GM12878 (cell line): ENCODE results near the gene MDFI. TPM values are rescaled to one million over a fixed set of nuclear protein-coding genes. Genes with fewer than 3 reads are reported as not detected.

Source experiments
- ATAC-seq: fragments of 200-7000 bp; cut with Tn5 transposase; 3 replicates; pipeline ENCODE4 v1.9.1; 2020; ENCODE audit warnings: mild to moderate bottlenecking, moderate library complexity
- BruUV-seq: library from RNA; stranded (reverse); fragments of 400-500 nt; replicated peaks from 2 replicates; lab custom pipeline; 2021; lab: Mats Ljungman, UMichigan
- CTCF ChIA-PET: fragments of 300-600 bp; sonication (Branson Sonifier 250); formaldehyde crosslinking; extraction: SDS; loops from one replicate; lab custom pipeline; 2021; ENCODE audit warnings: inconsistent platforms; lab: Yijun Ruan, JAX
- POLR2A ChIA-PET: fragments of 350-600 bp; formaldehyde crosslinking; extraction: SDS; loops from one replicate; lab custom pipeline; 2021; ENCODE audit warnings: inconsistent platforms; lab: Charles Lee
- RAD21 ChIA-PET: fragments of 300-600 bp; sonication (Branson Sonifier 250); formaldehyde crosslinking; loops from one replicate; lab custom pipeline; 2023; ENCODE audit warnings: antibody characterized with exemption; ENCODE audit not compliant: unreplicated experiment; lab: Charles Lee
- SMC1A ChIA-PET: fragments of 300-600 bp; sonication (Branson Sonifier 250); formaldehyde crosslinking; loops from one replicate; lab custom pipeline; 2023; ENCODE audit not compliant: unreplicated experiment, uncharacterized antibody; lab: Charles Lee
- DNase-seq: peaks from one replicate; pipeline ENCODE4 v3.0.0-alpha.2; 2011; ENCODE audit warnings: low read depth, low spot score
- FAIRE-seq: peaks from 3 replicates; lab custom pipeline; 2011; peaks lifted over from hg19 to GRCh38; lab: Jason Lieb, UNC
- H2AFZ ChIP-seq: 2 replicates; pipeline ENCODE4 v1.6.0; 2011; ENCODE audit warnings: low read depth, low read length, control low read depth; ENCODE audit not compliant: control insufficient read depth
- H3K27ac ChIP-seq: 2 replicates; pipeline ENCODE4 v1.5.1; 2011; ENCODE audit warnings: control low read depth; ENCODE audit not compliant: control insufficient read depth, insufficient read depth
- H3K27me3 ChIP-seq, 2 experiments: replicated peaks in 1 of 2; 2 replicates each; pipeline versions ENCODE4 v1.6.0 to v1.6.1; 2011; ENCODE audit warnings: low read length in 1 of 2; ENCODE audit not compliant: control insufficient read depth in 2 of 2, insufficient read depth in 2 of 2
- H3K36me3 ChIP-seq, 2 experiments: 2 replicates each; pipeline ENCODE4 v1.5.1; 2011; ENCODE audit warnings: low read length in 1 of 2; ENCODE audit not compliant: control insufficient read depth in 2 of 2, insufficient read depth in 2 of 2
- H3K4me1 ChIP-seq: 2 replicates; pipeline ENCODE4 v1.6.1; 2011; ENCODE audit warnings: mild to moderate bottlenecking, low read length, moderate library complexity, mixed read lengths; ENCODE audit not compliant: control insufficient read depth, insufficient read depth
- H3K4me2 ChIP-seq: 2 replicates; pipeline ENCODE4 v1.6.0; 2011; ENCODE audit warnings: control low read depth; ENCODE audit not compliant: control insufficient read depth, insufficient read depth
- H3K4me3 ChIP-seq: fragments of 200-600 bp; sonication (generic); 2 replicates; pipeline ENCODE4 v1.5.1; 2016
- H3K79me2 ChIP-seq: 2 replicates; pipeline ENCODE4 v1.6.0; 2011; ENCODE audit warnings: low read length; ENCODE audit not compliant: control insufficient read depth, insufficient read depth
- H3K9ac ChIP-seq: 2 replicates; pipeline ENCODE4 v1.8.0; 2011; ENCODE audit warnings: low read length, control low read depth, mixed read lengths; ENCODE audit not compliant: control insufficient read depth, insufficient read depth
- H3K9me3 ChIP-seq: replicated peaks from 3 replicates; pipeline ENCODE4 v1.5.1; 2011; ENCODE audit warnings: mild to moderate bottlenecking, low read length; ENCODE audit not compliant: control insufficient read depth, insufficient read depth
- H4K20me1 ChIP-seq: 2 replicates; pipeline ENCODE4 v1.6.0; 2011; ENCODE audit not compliant: control insufficient read depth, insufficient read depth
- EGR1 ChIP-seq, 2 experiments: IDR thresholded peaks; 1 replicate in 1 of 2; 2 replicates in 1 of 2; pipeline ENCODE4 v1.6.1; 2011 to 2012; ENCODE audit warnings: low read depth in 2 of 2, low read length in 2 of 2, borderline replicate concordance in 1 of 2, mild to moderate bottlenecking in 1 of 2, moderate library complexity in 1 of 2
- HCFC1 ChIP-seq: fragments of 150-350 bp; IDR thresholded peaks from 2 replicates; pipeline ENCODE4 v1.6.1; 2014; ENCODE audit warnings: low read length
- IRF3 ChIP-seq: fragments of 450-650 bp; IDR thresholded peaks from 2 replicates; pipeline ENCODE4 v1.6.1; 2014; ENCODE audit warnings: mild to moderate bottlenecking
- KAT2A ChIP-seq: conservative IDR thresholded peaks from 2 replicates; pipeline ENCODE4 v1.6.1; 2011; ENCODE audit warnings: low read depth, low read length; ENCODE audit not compliant: control insufficient read depth
- KDM1A ChIP-seq: fragments of 200-600 bp; sonication (generic); IDR thresholded peaks from 2 replicates; pipeline ENCODE4 v1.6.1; 2016; ENCODE audit warnings: borderline replicate concordance
- SPI1 ChIP-seq: IDR thresholded peaks from 2 replicates; pipeline ENCODE4 v1.6.1; 2011; ENCODE audit warnings: low read depth, mild to moderate bottlenecking, low read length, moderate library complexity, borderline replicate concordance; ENCODE audit not compliant: insufficient read depth
- STAT3 ChIP-seq: IDR thresholded peaks from 2 replicates; pipeline ENCODE4 v1.6.1; 2011; ENCODE audit warnings: low read depth, low read length, improper control_type of control experiment
- ZNF592 ChIP-seq: fragments of 450-650 bp; IDR thresholded peaks from 2 replicates; pipeline ENCODE4 v1.6.1; 2017; ENCODE audit warnings: mild to moderate bottlenecking, moderate library complexity
- WGBS: methylation state at CpG from one replicate; pipeline ENCODE4 v1.1.6; 2016; ENCODE audit warnings: low lambda C conversion rate; ENCODE audit not compliant: insufficient replicate concordance, insufficient coverage; ENCODE audit errors: missing lambda C conversion rate; 5-methylcytosine and 5-hydroxymethylcytosine counted together
- in situ Hi-C: fragments of 300-500 bp; cut with MboI; formaldehyde crosslinking; loops from 9 replicates; pipeline ENCODE4 v1.14.3; 2018; ENCODE audit warnings: mixed read lengths
- intact Hi-C: fragments of 100-400 bp; cut with micrococcal nuclease; formaldehyde crosslinking; loops from one replicate; pipeline ENCODE4 v1.14.2; 2022; ENCODE audit not compliant: unreplicated experiment
- polyA plus RNA-seq, 11 experiments: library from polyadenylated mRNA; depleted of rRNA in 4 of 11; unstranded in 6 of 11; stranded (reverse) in 5 of 11; fragments of >200 nt; fragmentation: Nextera tagmentation in 4 of 11; fragmentation: Illumina TruSeq in 1 of 11; extraction: Ambion mirVana in 4 of 11; extraction: Trizol in 1 of 11; gene quantifications; 1 replicate in 1 of 11; 2 replicates in 10 of 11; pipeline versions ENCODE4 v1.2.1 to v1.2.3, GENCODE V29; 2011 to 2016; ENCODE audit warnings: inconsistent platforms in 2 of 11, missing spikeins in 2 of 11, low read depth in 1 of 11
- total RNA-seq, 4 experiments: library from RNA; depleted of rRNA in 3 of 4; stranded (reverse); fragments of >200 nt in 3 of 4; fragmentation: Illumina TruSeq in 1 of 4; extraction: Trizol in 1 of 4; gene quantifications; 2 replicates each; pipeline versions ENCODE4 v1.2.1 to v1.2.3, GENCODE V29; 2013 to 2021

MDFI gene
- total and polyA plus RNA-seq, 10 of the 15 experiments (the other 5 are each of a cell fraction or from before 2014, with no cell fraction given) = not detected

GRCh38 chr6:41642090-41642959 is 4.1 kb downstream of the MDFI start:
- no peak for TF ChIP-seq EGR1 (IDR thresholded peaks at IDR 0.05; ENCODE audit: borderline replicate concordance in 1 of 2, low read depth in 2 of 2, low read length in 2 of 2)
- no peak for TF ChIP-seq IRF3
- TF ChIP-seq KAT2A = no peak
- TF ChIP-seq STAT3 = no peak
- TF ChIP-seq HCFC1 = no peak
- TF ChIP-seq KDM1A = no peak
- TF ChIP-seq ZNF592 = no peak
- TF ChIP-seq SPI1 = no peak
- TF ChIP-seq, all 136 proteins: peak for 0
- 27% methylated on average over 11 of the region's 11 CpGs for WGBS
- ATAC-seq = no peak

More at GRCh38 chr6:41642090-41642959, 4.1 kb downstream of the MDFI start:
- H3K27me3 ChIP-seq = peaks cover 7% of the 10 kb centered on the region in 2 experiments
- no peaks in the 10 kb centered on the region for H3K36me3 ChIP-seq
- no peaks in the 10 kb centered on the region for H3K9me3 ChIP-seq
- CTCF ChIA-PET = interaction anchor here (1.3 kb wide), 1 partner anchor 39 kb away, joined by 4 read pairs; no protein-coding TSS in a partner anchor
- POLR2A ChIA-PET = no interaction called here
- SMC1A ChIA-PET = no interaction called here
- H3K4me2 ChIP-seq = no peak overlapping the region
- H3K4me1 ChIP-seq = no peaks in the 10 kb centered on the region
- H3K27ac ChIP-seq = no peak overlapping the region
- H3K9ac ChIP-seq = no peak overlapping the region
- no peak for DNase-seq
- intact Hi-C loops (no loop called here), in situ Hi-C loops (no loop called here)
- no peak overlapping the region for H3K4me3 ChIP-seq
- no TSS peak for BruUV-seq
- H2AFZ ChIP-seq = no peak overlapping the region
- H3K79me2 ChIP-seq = no peaks in the 10 kb centered on the region
- H4K20me1 ChIP-seq = no peaks in the 10 kb centered on the region
- no peak for FAIRE-seq
- RAD21 ChIA-PET = no interaction called here
